GM19023 (cell line): ENCODE data around the gene PTPRD.
"Not testable (repeated sequence)": the region's sequence is repeated elsewhere in the genome, so short reads cannot be mapped to it uniquely, and the experiment has no call there.

Experiments
- ATAC-seq: cut with Tn5 transposase; IDR thresholded peaks from one replicate; pipeline ENCODE4 v1.9.1; 2021; ENCODE audit warnings: mild to moderate bottlenecking, moderate library complexity; ENCODE audit not compliant: unreplicated experiment

Gene PTPRD

GRCh38 chr9:9552665-9553064, 1060.1 kb downstream of the PTPRD start:
- no peak for ATAC-seq

GRCh38 chr9:9538766-9539165, 1074.0 kb downstream of the PTPRD start:
- ATAC-seq: no peak

DNA sequence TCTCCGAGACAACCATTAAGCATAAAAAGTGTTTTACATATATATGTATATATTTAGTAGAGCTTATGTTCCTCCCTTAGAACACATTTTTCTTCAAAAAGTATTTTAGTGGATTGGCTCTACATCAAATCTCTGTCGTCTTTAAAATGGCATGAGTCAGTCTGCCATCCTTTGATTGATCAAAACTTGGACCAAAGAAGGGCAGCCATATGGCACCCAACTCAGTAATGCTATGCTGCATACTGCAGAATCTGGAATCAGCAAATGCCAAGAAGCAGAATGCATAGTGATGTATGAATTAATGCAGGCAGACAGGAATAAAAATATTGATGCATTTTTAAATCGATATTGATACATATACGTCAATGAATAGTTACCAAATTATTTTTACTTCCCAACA, 1074.4 kb downstream of the PTPRD start:
- ATAC-seq: no peak

- no peak for ATAC-seq
These were observed 1076.3 kb downstream of the PTPRD start for GRCh38 chr9:9536523-9536922.

DNA sequence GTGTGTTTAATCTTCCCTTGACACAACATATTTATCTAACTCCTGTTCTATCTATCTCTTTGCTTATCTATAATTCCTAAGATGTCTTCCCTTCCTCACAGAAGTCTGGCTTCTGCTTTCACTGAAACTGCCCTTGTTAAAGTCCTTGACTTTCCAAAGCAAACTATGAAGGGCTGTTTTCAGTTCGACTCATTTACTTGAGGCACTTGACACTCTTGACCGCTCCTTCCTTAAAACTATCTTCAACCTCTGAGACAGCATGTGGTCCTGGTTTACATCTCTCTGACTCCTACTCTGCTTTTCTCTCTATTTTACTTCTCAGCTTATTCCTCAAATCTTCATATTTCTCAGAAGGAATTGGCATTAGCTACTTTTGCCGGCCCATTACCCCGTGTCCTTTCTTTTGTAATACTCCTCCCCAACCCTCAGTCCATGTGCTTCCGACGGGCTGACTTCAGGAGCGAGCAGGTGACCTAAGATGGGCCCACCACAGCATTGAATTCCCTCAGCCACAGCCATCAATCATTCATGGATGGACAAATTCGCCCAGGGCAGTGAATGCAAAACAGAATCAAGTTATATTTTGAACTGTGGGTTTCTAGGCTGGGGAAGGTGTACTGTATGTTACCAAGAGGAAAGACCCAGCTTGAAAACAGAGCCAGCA, 1089.2 kb downstream of the PTPRD start:
- no peak for ATAC-seq

- ATAC-seq: no peak
These were observed 1090.4 kb downstream of the PTPRD start for GRCh38 chr9:9522406-9522805.

- ATAC-seq: no peak
These were observed 1091.6 kb downstream of the PTPRD start for GRCh38 chr9:9521033-9521779.

DNA sequence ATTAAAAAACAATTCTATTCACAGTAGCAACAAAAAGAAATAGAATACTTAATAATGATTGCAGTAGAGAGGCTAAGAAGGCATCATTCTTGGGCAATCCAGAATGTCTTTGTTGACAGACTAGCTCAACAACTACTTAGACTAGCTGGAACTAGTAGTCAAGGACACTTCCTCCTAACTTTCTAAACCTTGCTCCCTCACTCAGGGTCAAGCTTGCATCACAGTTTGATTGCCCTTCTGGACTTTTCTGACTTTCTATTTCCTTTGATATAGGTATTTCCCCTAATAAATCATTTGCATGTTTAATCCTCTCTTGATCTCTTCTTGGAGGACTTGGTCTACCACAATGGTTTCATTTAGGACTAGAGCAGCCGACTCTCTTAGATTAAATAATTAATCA, 1107.9 kb downstream of the PTPRD start:
- ATAC-seq: no peak

- no peak for ATAC-seq
These were observed 1113.3 kb downstream of the PTPRD start for GRCh38 chr9:9499546-9499945.

- no peak for ATAC-seq
These were observed 1114.0 kb downstream of the PTPRD start for GRCh38 chr9:9498846-9499245.

- ATAC-seq: no peak
These were observed 1114.7 kb downstream of the PTPRD start for GRCh38 chr9:9498128-9498527.

DNA sequence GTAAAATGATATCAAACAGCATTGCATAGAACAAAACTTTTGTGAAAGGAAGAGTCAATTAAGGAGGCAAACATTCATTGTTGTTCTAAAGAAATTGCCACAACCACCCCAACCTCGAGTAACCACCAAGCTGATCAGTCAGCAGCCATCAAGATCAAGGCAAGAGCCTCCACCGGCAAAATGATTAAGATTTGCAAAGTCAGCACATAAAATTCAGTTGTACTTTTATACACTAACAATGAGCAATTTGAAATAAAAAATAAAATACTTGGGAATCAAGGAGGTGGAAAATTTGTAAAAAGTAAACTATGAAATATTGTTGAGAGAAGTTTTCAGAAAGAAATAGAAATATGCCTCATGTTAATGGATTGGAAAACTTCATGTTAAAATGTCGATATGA, 1118.5 kb downstream of the PTPRD start:
- no peak for ATAC-seq

DNA sequence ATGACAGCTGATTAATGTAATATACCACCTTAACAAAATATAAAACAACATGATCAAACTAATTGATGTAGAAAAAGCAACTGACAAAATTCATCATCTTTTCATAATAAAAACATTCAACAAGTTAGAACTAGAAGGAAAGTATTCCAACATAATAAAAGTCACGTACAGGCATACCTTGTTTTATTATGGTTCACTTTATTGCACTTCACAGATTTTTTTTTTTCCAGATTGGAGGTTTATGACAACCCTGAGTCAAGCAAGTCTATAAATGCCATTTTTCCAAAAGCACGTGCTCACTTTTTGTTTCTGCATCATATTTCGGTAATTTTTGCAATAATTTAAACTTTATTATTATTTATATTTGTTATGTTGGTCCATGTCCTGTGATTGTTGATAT, 1120.3 kb downstream of the PTPRD start:
- no peak for ATAC-seq

GRCh38 chr9:9489183-9489582, 1123.6 kb downstream of the PTPRD start:
- no peak for ATAC-seq

- no peak for ATAC-seq
These were observed 1129.6 kb downstream of the PTPRD start for GRCh38 chr9:9483175-9483574.

- ATAC-seq: no peak
These were observed 1134.1 kb downstream of the PTPRD start for GRCh38 chr9:9478741-9479140.

- no peak for ATAC-seq
These were observed 1143.5 kb downstream of the PTPRD start for GRCh38 chr9:9469271-9469670.

- not testable (repeated sequence) for ATAC-seq
These were observed 1170.9 kb downstream of the PTPRD start for GRCh38 chr9:9441874-9442273.

- ATAC-seq: no peak
These were observed 1175.2 kb downstream of the PTPRD start for GRCh38 chr9:9437641-9438040.

DNA sequence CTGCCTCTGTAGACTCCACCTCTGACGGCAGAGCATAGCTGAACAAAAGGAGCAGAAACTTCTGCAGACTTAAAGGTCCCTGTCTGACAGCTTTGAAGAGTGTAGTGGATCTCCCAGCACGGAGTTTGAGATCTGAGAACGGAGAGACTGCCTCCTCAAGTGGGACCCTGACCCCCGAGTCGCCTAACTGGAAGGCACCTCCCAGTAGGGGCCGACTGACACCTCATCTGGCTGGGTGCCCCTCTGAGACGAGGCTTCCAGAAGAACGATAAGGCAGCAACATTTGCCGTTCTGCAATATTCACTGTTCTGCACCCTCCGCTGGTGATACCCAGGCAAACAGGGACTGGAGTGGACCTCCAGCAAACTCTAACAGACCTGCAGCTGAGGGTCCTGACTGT, 1186.3 kb downstream of the PTPRD start:
- ATAC-seq: not testable (repeated sequence)

DNA sequence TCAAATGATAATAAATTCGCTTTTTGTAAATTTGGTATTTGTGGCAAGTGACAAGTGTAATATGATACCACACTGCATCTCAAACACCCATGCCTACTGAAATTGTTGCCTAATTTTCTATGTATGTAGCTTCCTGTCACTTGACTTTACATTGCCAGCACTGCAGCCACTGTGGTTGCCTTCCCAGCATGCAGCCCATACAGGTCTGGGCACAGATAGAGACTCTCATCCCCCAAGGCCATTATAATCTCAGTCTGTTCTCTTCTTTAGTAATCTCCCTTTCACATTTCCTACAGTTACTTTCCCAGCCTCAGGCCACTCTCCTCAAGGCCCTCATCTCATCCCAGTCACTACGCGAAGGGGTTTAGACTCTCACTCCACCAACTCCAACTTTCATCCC, 1200.6 kb downstream of the PTPRD start:
- ATAC-seq: no peak

DNA sequence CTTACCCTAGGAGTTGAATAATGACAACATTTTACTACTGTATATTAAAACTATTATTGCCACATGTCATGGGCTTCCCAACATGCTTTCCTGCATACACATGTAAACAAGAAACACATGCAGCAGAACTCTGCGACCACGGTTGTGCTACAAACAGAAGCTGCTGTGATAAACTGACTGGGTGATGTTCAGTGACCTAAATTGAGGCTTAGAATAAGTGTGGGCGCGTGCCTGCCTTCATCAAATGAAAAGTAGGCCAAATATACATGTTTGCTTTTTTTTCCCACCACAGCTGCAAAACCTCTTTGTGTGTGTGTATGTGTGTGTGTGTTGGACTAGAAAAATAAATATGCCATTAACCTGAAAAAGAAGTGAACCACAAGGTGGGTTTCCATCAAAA, 1202.1 kb downstream of the PTPRD start:
- ATAC-seq: no peak

DNA sequence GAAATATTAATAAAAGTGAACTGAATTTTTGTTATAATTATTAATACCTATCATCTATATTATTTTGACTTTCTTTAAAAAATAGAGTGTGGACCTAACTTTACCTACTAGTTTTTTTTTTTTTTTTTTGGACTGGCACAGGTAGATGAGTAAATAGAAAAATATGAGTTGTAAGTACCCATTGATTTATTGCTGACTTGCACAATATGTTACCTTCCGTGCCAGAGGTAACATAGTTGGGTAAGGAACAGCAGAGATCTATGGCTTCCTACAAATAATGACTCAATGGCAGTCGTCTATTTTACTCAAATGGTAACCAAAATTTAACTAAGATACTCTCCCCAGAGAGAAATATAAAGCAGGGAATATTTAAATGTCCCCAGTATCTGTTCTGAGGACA, 1212.8 kb downstream of the PTPRD start:
- no peak for ATAC-seq
